ENCODE measurements around the gene NOP16. TPM values are rescaled to one million over a fixed set of nuclear protein-coding genes. Genes with fewer than 3 reads are reported as not detected.

The NOP16 gene
- total and polyA plus RNA-seq, 2 donors from 2014 or later = 18.1 to 32.1 TPM

DNA sequence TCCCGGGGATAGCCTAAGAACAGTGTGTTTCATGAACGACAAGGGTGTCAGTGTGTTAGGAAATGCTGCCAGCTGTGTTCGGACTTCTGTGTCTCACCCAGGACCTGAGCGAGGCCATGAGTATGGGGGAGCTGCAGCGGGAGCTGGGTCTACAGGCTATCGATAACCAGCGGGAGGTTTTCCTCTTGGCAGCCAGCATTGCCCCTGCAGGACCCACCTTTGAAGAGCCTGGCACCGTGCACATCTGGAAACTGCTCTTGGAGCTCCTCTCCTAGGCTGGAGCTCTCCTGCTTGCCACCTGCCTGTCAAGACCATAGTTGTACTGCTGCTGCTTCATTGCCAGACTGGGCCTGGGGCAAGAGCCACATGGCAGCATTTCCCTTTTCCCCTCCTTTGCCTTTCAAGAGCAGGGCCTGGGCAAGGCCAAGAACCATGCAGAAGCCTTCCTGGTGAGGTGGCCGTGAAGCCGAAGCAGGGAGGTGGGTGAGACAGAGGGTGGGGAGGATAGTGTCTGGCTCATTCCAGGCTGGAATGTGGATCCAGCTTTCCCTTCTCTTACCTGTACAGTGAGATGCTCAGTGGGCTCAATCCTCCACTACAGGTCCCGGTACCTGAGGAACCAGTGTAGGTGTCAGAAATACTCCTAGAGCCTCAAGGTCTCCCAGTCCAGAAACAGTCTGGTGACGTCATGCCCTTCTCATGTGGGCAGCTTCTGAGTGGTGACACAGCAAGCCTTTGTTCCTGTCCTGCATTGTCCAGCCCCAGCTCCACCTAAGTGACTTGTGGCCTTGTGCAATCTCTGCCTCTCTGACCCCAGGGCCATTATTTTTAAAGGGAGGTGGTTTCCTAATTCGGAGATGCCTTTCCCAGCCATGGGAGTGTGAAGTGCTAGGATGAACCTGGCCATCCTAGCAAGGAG is 16.5 kb downstream of the NOP16 start:
- Histone ChIP-seq H3K27ac (ENCODE audit: low read depth in 2 of 2, low read length in 2 of 2) (no peak overlapping the region), H3K9me3 (ENCODE audit: control insufficient read depth in 2 of 3, insufficient read depth in 1 of 3, low read length in 3 of 3) (no peaks in the 10 kb centered on the region), H3K4me1 (ENCODE audit: control insufficient read depth in 2 of 3, insufficient read depth in 2 of 3, low read depth in 1 of 3, low read length in 3 of 3) (no peaks in the 10 kb centered on the region), H3K27me3 (ENCODE audit: control insufficient read depth, insufficient read depth, low read length) (no peaks in the 10 kb centered on the region), H3K9ac (ENCODE audit: low read length in 3 of 3) (no peak overlapping the region), H3K4me3 (ENCODE audit: low read length in 3 of 3) (no peak overlapping the region), H3K36me3 (ENCODE audit: control insufficient read depth in 2 of 3, insufficient read depth in 3 of 3, low read length in 3 of 3) (no peaks in the 10 kb centered on the region)
- TF ChIP-seq, protein P1, sequence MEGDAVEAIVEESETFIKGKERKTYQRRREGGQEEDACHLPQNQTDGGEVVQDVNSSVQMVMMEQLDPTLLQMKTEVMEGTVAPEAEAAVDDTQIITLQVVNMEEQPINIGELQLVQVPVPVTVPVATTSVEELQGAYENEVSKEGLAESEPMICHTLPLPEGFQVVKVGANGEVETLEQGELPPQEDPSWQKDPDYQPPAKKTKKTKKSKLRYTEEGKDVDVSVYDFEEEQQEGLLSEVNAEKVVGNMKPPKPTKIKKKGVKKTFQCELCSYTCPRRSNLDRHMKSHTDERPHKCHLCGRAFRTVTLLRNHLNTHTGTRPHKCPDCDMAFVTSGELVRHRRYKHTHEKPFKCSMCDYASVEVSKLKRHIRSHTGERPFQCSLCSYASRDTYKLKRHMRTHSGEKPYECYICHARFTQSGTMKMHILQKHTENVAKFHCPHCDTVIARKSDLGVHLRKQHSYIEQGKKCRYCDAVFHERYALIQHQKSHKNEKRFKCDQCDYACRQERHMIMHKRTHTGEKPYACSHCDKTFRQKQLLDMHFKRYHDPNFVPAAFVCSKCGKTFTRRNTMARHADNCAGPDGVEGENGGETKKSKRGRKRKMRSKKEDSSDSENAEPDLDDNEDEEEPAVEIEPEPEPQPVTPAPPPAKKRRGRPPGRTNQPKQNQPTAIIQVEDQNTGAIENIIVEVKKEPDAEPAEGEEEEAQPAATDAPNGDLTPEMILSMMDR (IDR thresholded peaks at IDR 0.05; ENCODE audit: borderline replicate concordance, extremely low read depth, insufficient read depth) = no peak
- no peak for DNase-seq
- no peak for FAIRE-seq
- intact Hi-C loops (cut with DNase I) = no loop called here

DNA sequence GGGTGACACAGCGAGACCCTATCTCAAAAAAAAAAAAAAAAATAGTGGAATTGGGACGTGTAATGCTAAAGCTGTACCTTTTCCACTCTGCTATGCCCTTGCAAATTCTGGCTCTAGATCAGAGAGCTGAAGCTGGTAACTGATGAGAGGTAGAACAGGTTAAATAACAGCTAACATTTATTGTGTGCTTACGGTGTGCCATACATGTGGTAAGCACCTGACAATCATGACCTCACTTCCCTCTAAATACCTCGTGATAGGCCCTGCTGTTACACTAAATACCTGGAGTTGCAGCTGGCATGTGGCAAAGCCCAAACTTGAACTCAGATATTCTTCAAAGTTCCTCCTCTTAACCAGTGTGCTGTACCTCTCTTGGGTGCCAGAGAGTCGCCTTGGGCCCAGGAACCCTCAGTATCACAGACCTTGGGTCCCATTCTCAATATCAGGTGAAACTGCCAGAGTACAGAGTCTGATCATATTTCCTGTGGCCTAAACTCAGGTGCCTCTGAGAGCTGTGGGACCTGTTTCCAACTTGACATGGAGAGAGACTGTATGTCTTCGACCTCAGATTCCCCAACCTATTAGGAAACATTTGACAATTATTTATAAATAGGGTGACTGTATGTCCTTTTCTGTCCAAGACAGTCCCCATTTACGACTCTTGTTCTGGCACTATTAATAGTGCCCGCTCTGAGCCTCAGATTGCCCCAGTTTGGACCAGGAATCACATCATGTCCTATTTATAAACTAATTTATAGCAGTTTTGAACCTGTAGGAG is 18.3 kb downstream of the NOP16 start:
- Histone ChIP-seq H3K9me3 (ENCODE audit: control insufficient read depth in 2 of 3, insufficient read depth in 1 of 3, low read length in 3 of 3) (no peaks in the 10 kb centered on the region), H3K4me1 (ENCODE audit: control insufficient read depth in 2 of 3, insufficient read depth in 2 of 3, low read depth in 1 of 3, low read length in 3 of 3) (peaks cover 0 to 4% (median 0%) of the 10 kb centered on the region in 3 donors), H3K27me3 (ENCODE audit: control insufficient read depth, insufficient read depth, low read length) (no peaks in the 10 kb centered on the region), H3K4me3 (ENCODE audit: low read length in 3 of 3) (no peak overlapping the region), H3K9ac (ENCODE audit: low read length in 3 of 3) (no peak overlapping the region), H3K36me3 (ENCODE audit: control insufficient read depth in 2 of 3, insufficient read depth in 3 of 3, low read length in 3 of 3) (no peaks in the 10 kb centered on the region), H3K27ac (ENCODE audit: low read depth in 2 of 2, low read length in 2 of 2) (no peak overlapping the region)
- FAIRE-seq = no peak
- TF ChIP-seq, protein P1 (IDR thresholded peaks at IDR 0.05; ENCODE audit: borderline replicate concordance, extremely low read depth, insufficient read depth) = no peak
- DNase-seq = no peak
- intact Hi-C loops (cut with DNase I) = no loop called here

DNA sequence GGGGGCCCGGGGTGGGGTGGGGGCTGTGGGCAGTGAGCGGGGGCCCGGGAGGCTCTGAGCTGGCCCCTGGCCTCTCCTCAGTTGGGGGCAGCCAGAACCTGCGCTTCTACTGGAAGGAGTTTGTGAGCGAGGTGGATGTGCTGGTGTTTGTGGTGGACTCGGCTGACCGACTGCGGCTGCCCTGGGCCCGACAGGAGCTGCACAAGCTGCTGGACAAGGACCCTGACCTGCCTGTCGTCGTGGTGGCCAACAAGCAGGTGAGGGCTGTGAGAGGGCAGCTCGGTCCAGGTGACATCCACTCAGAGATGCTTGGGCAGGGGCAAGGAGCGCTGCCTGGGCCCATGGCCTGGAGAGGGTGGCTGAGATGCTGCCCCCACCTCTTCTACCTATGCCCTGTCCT is 19.7 kb downstream of the NOP16 start:
- intact Hi-C loops (cut with DNase I) = no loop called here
- Histone ChIP-seq H3K9me3 (ENCODE audit: control insufficient read depth in 2 of 3, insufficient read depth in 1 of 3, low read length in 3 of 3) (no peaks in the 10 kb centered on the region), H3K27me3 (ENCODE audit: control insufficient read depth, insufficient read depth, low read length) (no peaks in the 10 kb centered on the region), H3K36me3 (ENCODE audit: control insufficient read depth in 2 of 3, insufficient read depth in 3 of 3, low read length in 3 of 3) (no peaks in the 10 kb centered on the region), H3K4me1 (ENCODE audit: control insufficient read depth in 2 of 3, insufficient read depth in 2 of 3, low read depth in 1 of 3, low read length in 3 of 3) (peaks cover 0 to 9% (median 0%) of the 10 kb centered on the region in 3 donors), H3K9ac (ENCODE audit: low read length in 3 of 3) (no peak overlapping the region), H3K4me3 (ENCODE audit: low read length in 3 of 3) (no peak overlapping the region), H3K27ac (ENCODE audit: low read depth in 2 of 2, low read length in 2 of 2) (no peak overlapping the region)
- TF ChIP-seq, protein P1 (IDR thresholded peaks at IDR 0.05; ENCODE audit: borderline replicate concordance, extremely low read depth, insufficient read depth) = no peak
- no peak for FAIRE-seq
- DNase-seq = no peak
